Sciatic nerve (tissue), 2 donors: ENCODE measurements around the gene MYH4. TPM values are rescaled to one million over a fixed set of nuclear protein-coding genes. Genes with fewer than 3 reads are reported as not detected.

Source experiments
- ATAC-seq: fragments of 200-7000 bp; cut with Tn5 transposase; one replicate; pipeline ENCODE4 v1.9.1; 2020; ENCODE audit warnings: mild to moderate bottlenecking, moderate library complexity
- DNase-seq: peaks from one replicate; pipeline ENCODE4 v3.0.0-alpha.2; 2020; ENCODE audit warnings: low spot score
- intact Hi-C: fragments of 100-400 bp; cut with DNase I; formaldehyde crosslinking; loops from one replicate; pipeline ENCODE4 v1.14.2; 2022
- total RNA-seq: library from RNA; stranded (reverse); fragmentation: NEBNext Ultra II Directional; extraction: Animal tissue kit (Norgen Biotek cat#: 25700); gene quantifications from one replicate; pipeline ENCODE4 v1.2.1, GENCODE V29; 2021
- donor health status: DM: no; HTN: no; CAD: no.
- donor health status: DM: no; HTN: no; CAD: no.

MYH4 gene
- not detected for total RNA-seq

- intact Hi-C loops: no loop called here
- no peak for DNase-seq
- no peak for ATAC-seq
Observed at GRCh38 chr17:10469459-10469858, at the start of gene MYH4. TSS of gene MYH4 (minus strand) at chr17:10469559. CDS start at chr17:10466745, 2,814 bp downstream.

- intact Hi-C loops: no loop called here
- no peak for DNase-seq
- ATAC-seq: no peak
Observed at GRCh38 chr17:10518271-10519037, 49.1 kb upstream of the MYH4 start, which contains the start of gene MYH1. TSS of gene MYH1 (minus strand) at chr17:10518542. CDS start at chr17:10516642, 1,900 bp downstream.

- intact Hi-C loops: no loop called here
- no peak for ATAC-seq
- no peak for DNase-seq
Observed at GRCh38 chr17:10516638-10517037, 47.3 kb upstream of the MYH4 start.

DNA sequence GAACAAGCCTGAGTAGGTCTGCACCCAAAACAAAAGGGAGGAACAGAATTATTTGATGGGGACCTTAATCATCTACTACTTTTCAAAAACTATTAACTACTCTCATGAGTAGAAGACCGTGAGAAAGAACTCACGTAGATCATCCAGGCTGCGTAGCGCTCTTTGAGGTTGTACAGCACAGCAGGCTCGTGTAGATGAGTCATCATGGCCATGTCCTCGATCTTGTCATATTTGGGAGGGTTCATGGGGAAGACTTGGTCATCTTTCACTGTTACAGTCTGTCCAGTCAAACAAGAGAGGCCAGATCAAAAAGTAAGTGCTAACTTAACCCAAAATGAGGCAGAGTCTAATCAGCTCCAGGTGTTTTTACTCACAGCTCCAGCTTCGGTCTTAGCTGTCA, 46.7 kb upstream of the MYH4 start:
- ATAC-seq (no peak), DNase-seq (no peak)
- intact Hi-C loops: no loop called here

- DNase-seq (no peak), ATAC-seq (peak; percentile 78)
- intact Hi-C loops: no loop called here
Observed at GRCh38 chr17:10513299-10514067, 44.1 kb upstream of the MYH4 start.

- peak; percentile 62 for ATAC-seq
- intact Hi-C loops: no loop called here
- no peak for DNase-seq
Observed at GRCh38 chr17:10512856-10513255, 43.5 kb upstream of the MYH4 start.

DNA sequence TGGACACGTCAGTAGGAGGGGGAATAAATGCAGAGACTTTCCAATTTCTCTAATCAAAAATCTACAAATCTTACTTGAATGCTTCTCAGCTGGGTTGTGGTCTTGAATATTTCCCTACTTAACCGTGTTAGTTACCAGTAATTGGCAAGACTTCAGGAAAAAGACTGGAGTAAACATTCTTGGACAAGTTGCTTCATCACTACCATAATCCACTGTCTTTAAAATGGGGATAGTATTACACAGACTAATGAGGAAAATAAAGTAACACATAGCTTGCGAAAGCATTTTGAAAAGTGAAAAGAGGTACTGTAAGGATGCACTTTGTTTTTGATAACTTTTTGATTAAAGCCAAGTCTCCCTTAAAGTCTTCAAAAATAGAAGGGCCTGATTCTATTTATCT, 30.6 kb upstream of the MYH4 start:
- DNase-seq (no peak), ATAC-seq (no peak)
- intact Hi-C loops: no loop called here

DNA sequence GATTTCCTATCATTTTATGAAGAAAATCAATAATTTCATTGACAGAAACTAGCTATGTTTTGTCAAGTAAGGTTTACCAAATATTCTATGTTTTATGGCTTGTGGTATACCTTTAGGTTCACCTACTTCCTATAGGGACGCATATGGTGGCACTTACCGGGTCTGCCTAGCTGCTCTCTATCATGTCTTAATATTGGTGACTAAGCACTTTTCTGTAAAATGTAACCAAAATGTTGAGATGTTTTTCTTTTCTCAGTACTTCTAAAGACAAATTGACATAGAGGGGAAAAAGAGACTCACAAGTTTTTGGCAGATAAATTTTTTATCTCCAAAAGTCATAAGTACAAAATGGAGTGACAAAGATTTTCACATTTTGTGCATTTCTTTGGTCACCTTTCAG, 22.6 kb upstream of the MYH4 start:
- intact Hi-C loops: no loop called here
- no peak for ATAC-seq

GRCh38 chr17:10482252-10482651, 12.9 kb upstream of the MYH4 start:
- ATAC-seq: no peak
- DNase-seq: no peak
- intact Hi-C loops: no loop called here

More for the DNA sequence above, 22.6 kb upstream of the MYH4 start:
- no peak for DNase-seq

DNA sequence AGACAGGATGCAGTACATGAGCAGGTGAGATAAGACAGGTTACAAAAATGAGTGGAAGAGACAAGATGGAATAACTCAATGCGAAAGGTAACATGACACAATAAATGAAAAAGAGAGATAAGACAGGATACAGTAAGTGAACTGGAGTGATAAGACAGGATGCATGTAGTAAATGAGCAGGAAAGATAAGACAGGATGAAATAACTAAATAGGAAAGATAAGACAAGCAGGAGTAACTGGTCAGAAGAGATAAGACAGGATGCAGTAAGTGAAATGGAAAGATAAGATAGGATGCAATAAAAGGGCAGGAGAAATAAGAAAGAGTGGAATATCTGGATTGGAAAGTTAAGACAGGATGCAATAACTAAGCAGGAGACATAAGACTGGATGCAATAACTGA, 8.3 kb upstream of the MYH4 start:
- DNase-seq (no peak), ATAC-seq (no peak)
- intact Hi-C loops: no loop called here

GRCh38 chr17:10474536-10474935, 5.2 kb upstream of the MYH4 start:
- no peak for ATAC-seq
- intact Hi-C loops: no loop called here
- DNase-seq: no peak

DNA sequence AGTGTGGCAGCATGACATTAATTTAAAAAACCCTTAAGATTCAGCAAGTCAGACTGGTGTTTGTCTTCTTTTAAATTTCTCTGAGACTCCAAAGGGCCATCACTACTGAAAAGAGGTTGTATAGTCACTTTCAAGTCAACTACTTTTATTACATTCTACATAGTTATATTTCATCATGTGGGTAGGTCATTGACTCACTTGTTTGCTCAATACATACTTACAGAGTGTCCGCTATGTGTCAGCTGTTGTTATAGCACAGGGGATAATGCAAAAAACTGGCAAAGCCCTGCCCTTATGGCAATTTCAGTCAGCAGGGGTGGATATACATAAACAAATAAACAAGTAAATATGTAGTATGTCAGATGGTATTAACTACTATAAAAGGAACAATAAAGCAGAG, 2.5 kb upstream of the MYH4 start:
- ATAC-seq (no peak), DNase-seq (no peak)
- intact Hi-C loops: no loop called here

DNA sequence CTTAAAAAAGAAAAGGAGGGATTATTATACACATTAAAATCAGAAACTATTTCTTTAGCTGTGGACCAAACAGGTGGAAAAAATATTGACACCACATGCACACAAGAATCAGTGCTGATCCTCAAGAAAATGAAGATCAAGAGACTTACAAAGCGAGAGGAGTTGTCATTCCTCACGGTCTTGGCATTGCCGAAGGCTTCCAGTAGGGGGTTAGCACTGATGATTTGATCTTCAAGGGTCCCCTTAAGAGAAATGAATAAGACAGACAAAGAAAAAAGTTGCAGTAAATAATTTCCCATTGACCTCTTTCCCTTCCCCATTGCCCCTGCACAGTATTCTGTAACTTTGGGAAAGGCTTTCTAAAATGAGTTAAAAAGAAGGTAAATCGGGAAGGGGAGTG, 6.0 kb downstream of the MYH4 start:
- ATAC-seq: no peak
- intact Hi-C loops: no loop called here

DNA sequence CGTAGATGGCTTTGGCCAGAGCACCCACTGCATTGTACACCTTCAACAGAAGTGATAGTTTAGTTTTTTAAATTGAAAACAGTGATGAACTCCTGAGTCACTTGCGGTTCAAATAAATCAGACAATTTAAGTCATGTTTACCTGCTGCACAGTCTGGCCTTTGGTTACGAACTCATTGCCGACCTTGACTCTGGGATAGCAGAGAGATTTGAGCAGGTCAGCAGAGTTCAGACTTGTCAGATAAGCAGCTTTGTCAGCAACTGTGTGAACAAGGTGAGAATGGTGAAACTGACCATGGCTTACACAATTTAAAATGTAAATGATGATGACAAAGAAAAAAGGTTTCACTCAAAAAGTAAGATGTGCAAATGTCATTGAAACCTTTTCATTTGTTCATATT, 9.3 kb downstream of the MYH4 start:
- DNase-seq (no peak), ATAC-seq (no peak)
- intact Hi-C loops: no loop called here

More for the DNA sequence above, 6.0 kb downstream of the MYH4 start:
- DNase-seq: no peak

DNA sequence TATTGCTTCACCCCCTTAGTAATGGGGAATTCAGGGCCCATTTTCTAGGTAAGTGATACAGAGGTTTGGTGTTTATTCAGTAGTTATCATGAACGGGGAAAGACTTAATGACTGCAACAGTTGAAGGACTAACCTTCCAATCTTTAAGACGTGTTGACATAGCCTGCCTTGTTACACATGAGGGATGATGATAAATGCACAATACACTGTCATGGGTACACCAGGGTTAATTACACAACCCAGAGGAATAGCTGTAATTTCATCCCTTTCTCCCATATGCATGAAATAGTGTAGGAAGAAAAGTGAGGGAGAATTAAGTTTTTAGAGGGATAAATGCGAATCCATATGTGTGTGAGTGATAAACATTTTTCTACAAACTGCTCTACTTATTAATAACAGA, 10.7 kb downstream of the MYH4 start:
- DNase-seq: no peak
- intact Hi-C loops: no loop called here

GRCh38 chr17:10457952-10458351, 11.4 kb downstream of the MYH4 start:
- DNase-seq (no peak), ATAC-seq (no peak)
- intact Hi-C loops: no loop called here

More for the DNA sequence above, 10.7 kb downstream of the MYH4 start:
- no peak for ATAC-seq

DNA sequence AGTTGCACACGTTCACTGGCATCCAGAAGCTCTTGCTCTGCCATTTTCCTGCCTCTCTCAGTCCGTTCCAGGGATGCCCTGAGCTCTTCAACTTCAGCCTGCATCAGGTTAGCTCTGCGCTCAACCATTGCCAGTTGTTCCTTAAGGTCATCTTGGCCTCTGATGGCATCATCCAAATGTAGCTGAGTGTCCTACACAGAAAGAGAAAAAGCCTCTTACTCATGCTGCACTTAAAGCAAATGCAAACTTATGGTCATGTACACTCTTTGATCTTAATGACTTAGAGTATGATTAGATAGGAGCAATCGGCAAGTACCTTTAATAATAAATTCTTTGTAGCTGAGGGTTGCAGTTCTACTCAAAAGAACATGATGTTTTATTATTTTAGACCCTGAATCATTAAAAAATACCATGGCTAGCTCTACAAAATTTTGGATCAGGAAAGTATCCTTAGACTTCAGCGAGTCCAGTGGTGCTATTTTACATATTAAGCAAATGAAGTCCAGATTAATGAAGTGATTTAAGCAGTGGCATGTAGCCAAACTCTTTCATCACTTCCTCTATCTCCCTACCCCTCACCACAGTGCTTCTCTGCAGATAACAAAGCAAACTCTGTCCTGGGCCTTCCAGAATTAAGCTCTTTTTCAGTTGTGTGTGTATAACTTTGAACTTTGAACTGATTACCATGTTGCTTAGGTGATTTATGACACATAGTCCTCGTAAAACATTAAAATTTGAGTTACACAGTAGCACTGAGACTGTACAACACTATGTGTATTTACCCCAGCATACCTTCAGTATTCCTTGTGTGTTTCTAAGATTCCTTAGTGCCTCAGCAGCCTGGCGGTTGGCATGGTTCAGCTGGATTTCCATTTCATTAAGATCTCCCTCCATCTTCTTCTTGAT, 22.1 kb downstream of the MYH4 start:
- ATAC-seq: no peak
- DNase-seq: no peak
- intact Hi-C loops: no loop called here

- DNase-seq (no peak), ATAC-seq (no peak)
- intact Hi-C loops: loop anchor here (5.0 kb wide), 1 partner anchor 273 kb away; no protein-coding TSS in a partner anchor
Observed at GRCh38 chr17:10439816-10440215, 29.5 kb downstream of the MYH4 start.

- intact Hi-C loops: loop anchor here (5.0 kb wide), 1 partner anchor 268 kb away; no protein-coding TSS in a partner anchor
- ATAC-seq (no peak), DNase-seq (no peak)
Observed at GRCh38 chr17:10435096-10435495, 34.3 kb downstream of the MYH4 start.
